Kidney (tissue), 14 donors: ENCODE data around the gene PDLIM5. TPM values are rescaled to one million over a fixed set of nuclear protein-coding genes. Genes with fewer than 3 reads are reported as not detected.

Experiments used
- DNase-seq, 5 donors: peaks; one replicate each; pipeline ENCODE4 v3.0.0-alpha.2; 2013 to 2020
- FAIRE-seq: peaks from 2 replicates; lab custom pipeline; 2012; peaks lifted over from hg19 to GRCh38; lab: Jason Lieb, UNC
- H3K27ac ChIP-seq, 2 donors: one replicate each; pipeline ENCODE4 v1.7.0; 2013; ENCODE audit warnings: low read depth in 2 of 2, low read length in 2 of 2, inconsistent platforms in 1 of 2
- H3K27me3 ChIP-seq: one replicate; pipeline ENCODE4 v1.7.1; 2013; ENCODE audit warnings: low read length, inconsistent platforms; ENCODE audit not compliant: control insufficient read depth, insufficient read depth
- H3K36me3 ChIP-seq, 3 donors: one replicate each; pipeline versions ENCODE4 v1.7.0 to v1.7.1; 2013; ENCODE audit warnings: low read length in 3 of 3, control low read depth in 1 of 3, inconsistent platforms in 1 of 3; ENCODE audit not compliant: insufficient read depth in 3 of 3, control insufficient read depth in 2 of 3
- H3K4me1 ChIP-seq, 3 donors: one replicate each; pipeline versions ENCODE4 v1.7.0 to v1.7.1; 2013; ENCODE audit warnings: low read length in 3 of 3, inconsistent platforms in 1 of 3, low read depth in 1 of 3; ENCODE audit not compliant: control insufficient read depth in 2 of 3, insufficient read depth in 2 of 3
- H3K4me3 ChIP-seq, 3 donors: one replicate each; pipeline versions ENCODE4 v1.7.0 to v1.8.1; 2013; ENCODE audit warnings: low read length in 3 of 3, control low read depth in 1 of 3, inconsistent platforms in 1 of 3
- H3K9ac ChIP-seq, 3 donors: one replicate each; pipeline versions ENCODE4 v1.7.0 to v1.7.1; 2013; ENCODE audit warnings: low read length in 3 of 3, control low read depth in 1 of 3, inconsistent platforms in 1 of 3
- H3K9me3 ChIP-seq, 3 donors: one replicate each; pipeline versions ENCODE4 v1.7.0 to v1.7.1; 2013; ENCODE audit warnings: low read length in 3 of 3, control low read depth in 1 of 3, inconsistent platforms in 1 of 3; ENCODE audit not compliant: control insufficient read depth in 2 of 3, insufficient read depth in 1 of 3
- CTCF ChIP-seq: IDR thresholded peaks from 3 replicates; pipeline ENCODE4 v1.5.1; 2012; ENCODE audit warnings: mild to moderate bottlenecking, moderate library complexity, borderline replicate concordance; ENCODE audit not compliant: insufficient read depth; ENCODE audit errors: extremely low read depth
- intact Hi-C: fragments of 100-400 bp; cut with DNase I; formaldehyde crosslinking; loops from one replicate; pipeline ENCODE4 v1.11.1; 2022
- polyA plus RNA-seq: library from polyadenylated mRNA; stranded (reverse); fragments of 350-450 nt; fragmentation: Illumina TruSeq; extraction: RNeasy Lipid Tissue Mini Kit (QIAGEN cat#74804); gene quantifications from one replicate; pipeline ENCODE4 v1.2.3, GENCODE V29; 2014; ENCODE audit warnings: low read depth, low replicate concordance; ENCODE audit not compliant: insufficient read depth
- total RNA-seq: library from RNA; stranded (reverse); fragmentation: NEBNext Ultra II Directional; extraction: Animal tissue kit (Norgen Biotek cat#: 25700); gene quantifications from one replicate; pipeline ENCODE4 v1.2.1, GENCODE V29; 2021
- donor health status: control.
- donor health status: control.
- donor health status: control.
- donor health status: control.
- donor health status: control.
- donor health status: DM: yes; HTN: yes; CAD: no.
- donor health status: Normal renal cell carcinoma (clear cell type).

Gene PDLIM5
- total and polyA plus RNA-seq, 2 donors from 2014 or later: 24.3 to 167 TPM

DNA sequence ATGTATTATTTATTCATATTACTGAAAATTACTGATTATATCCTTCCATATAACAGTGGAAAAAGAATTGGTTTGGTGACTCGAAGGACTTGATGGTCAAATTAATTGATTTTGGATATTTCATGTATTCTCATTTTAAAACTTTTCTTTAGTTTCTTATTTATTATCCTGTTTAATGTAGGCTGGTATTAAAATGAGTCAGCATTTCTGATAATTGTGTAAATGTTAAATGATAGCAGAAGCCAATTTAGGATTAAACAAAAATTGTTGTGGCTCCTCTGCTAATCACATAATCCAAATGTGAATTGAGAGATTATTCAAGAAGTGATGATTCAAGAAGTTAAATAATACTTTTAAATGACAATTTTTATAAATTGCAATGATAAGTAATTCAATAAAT is 38.7 kb downstream of the PDLIM5 start:
- H3K4me3 ChIP-seq: no peak overlapping the region
- H3K36me3 ChIP-seq: no peaks in the 10 kb centered on the region
- FAIRE-seq (peak; percentile 74), DNase-seq (no peak)
- intact Hi-C loops: no loop called here
- no peaks in the 10 kb centered on the region for H3K4me1 ChIP-seq
- H3K27me3 ChIP-seq: no peaks in the 10 kb centered on the region
- H3K9me3 ChIP-seq: no peaks in the 10 kb centered on the region
- H3K9ac ChIP-seq: no peak overlapping the region
- no peak overlapping the region for H3K27ac ChIP-seq
- no peak for TF ChIP-seq CTCF

GRCh38 chr4:94491322-94491721 is 39.6 kb downstream of the PDLIM5 start:
- Histone ChIP-seq H3K9me3 (no peaks in the 10 kb centered on the region), H3K36me3 (no peaks in the 10 kb centered on the region), H3K4me1 (no peaks in the 10 kb centered on the region), H3K4me3 (no peak overlapping the region), H3K27ac (no peak overlapping the region), H3K27me3 (no peaks in the 10 kb centered on the region), H3K9ac (no peak overlapping the region)
- FAIRE-seq (no peak), DNase-seq (no peak)
- TF ChIP-seq CTCF: no peak
- intact Hi-C loops: no loop called here

GRCh38 chr4:94495408-94495807 is 43.7 kb downstream of the PDLIM5 start:
- no peaks in the 10 kb centered on the region for H3K27me3 ChIP-seq
- no peak overlapping the region for H3K4me3 ChIP-seq
- DNase-seq: no peak
- TF ChIP-seq CTCF: no peak
- intact Hi-C loops: no loop called here
- FAIRE-seq: no peak
- no peaks in the 10 kb centered on the region for H3K36me3 ChIP-seq
- no peak overlapping the region for H3K9ac ChIP-seq
- H3K9me3 ChIP-seq: no peaks in the 10 kb centered on the region
- H3K27ac ChIP-seq: no peak overlapping the region
- H3K4me1 ChIP-seq: no peaks in the 10 kb centered on the region

GRCh38 chr4:94497690-94498089 is 45.9 kb downstream of the PDLIM5 start:
- Histone ChIP-seq H3K9me3 (no peaks in the 10 kb centered on the region), H3K4me1 (no peaks in the 10 kb centered on the region), H3K36me3 (no peaks in the 10 kb centered on the region), H3K9ac (no peak overlapping the region), H3K27me3 (no peaks in the 10 kb centered on the region), H3K4me3 (no peak overlapping the region), H3K27ac (no peak overlapping the region)
- no peak for DNase-seq
- no peak for FAIRE-seq
- TF ChIP-seq CTCF: no peak
- intact Hi-C loops: no loop called here
